GM21515 (cell line): ENCODE measurements around the gene KLF17.

ENCODE experiments used
- ATAC-seq: cut with Tn5 transposase; IDR thresholded peaks from one replicate; pipeline ENCODE4 v1.9.1; 2021; ENCODE audit not compliant: unreplicated experiment

The KLF17 gene, protein sequence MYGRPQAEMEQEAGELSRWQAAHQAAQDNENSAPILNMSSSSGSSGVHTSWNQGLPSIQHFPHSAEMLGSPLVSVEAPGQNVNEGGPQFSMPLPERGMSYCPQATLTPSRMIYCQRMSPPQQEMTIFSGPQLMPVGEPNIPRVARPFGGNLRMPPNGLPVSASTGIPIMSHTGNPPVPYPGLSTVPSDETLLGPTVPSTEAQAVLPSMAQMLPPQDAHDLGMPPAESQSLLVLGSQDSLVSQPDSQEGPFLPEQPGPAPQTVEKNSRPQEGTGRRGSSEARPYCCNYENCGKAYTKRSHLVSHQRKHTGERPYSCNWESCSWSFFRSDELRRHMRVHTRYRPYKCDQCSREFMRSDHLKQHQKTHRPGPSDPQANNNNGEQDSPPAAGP

DNA sequence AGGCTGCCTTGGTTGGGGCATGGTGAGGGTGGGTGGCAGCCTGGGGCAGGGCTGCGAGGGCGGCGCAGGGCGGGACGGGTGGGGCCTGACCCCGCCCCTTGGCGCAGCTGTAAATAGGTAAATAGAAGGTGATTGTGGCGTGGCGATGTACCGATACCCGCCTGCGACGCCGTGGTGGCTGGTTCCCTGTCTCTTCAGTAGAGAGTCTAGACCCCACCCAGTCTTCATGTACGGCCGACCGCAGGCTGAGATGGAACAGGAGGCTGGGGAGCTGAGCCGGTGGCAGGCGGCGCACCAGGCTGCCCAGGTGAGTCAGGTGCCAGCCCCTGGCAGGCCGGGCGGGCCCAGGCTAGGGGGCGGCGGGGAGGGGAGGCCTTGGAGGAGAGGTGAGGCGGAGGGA, at the start of gene KLF17:
KLF17 (plus strand) TSS at position 140 of the 400 bp plus-strand sequence; CDS start at position 227, 87 bp downstream.
- ATAC-seq, result no peak

DNA sequence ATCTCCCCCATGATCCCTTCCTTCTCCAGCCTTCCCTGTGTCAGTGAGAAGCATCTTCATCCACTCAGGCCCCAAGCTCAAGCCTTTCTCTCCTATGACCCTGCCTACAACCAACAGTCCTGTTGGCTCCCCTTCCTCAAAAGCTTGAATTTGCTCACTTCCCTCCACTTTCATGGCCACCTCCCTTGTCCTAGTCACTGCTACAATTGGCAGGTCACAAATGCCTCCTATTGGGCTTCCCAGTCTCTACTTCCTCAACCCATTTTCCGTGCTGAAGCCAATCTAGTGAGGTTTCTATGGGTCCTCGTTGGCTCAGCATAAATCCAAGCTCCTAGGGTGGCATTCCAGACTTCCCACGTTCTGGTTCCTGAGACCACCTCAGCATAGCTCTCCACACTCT, 47.2 kb upstream of the KLF17 start:
- no peak for ATAC-seq

DNA sequence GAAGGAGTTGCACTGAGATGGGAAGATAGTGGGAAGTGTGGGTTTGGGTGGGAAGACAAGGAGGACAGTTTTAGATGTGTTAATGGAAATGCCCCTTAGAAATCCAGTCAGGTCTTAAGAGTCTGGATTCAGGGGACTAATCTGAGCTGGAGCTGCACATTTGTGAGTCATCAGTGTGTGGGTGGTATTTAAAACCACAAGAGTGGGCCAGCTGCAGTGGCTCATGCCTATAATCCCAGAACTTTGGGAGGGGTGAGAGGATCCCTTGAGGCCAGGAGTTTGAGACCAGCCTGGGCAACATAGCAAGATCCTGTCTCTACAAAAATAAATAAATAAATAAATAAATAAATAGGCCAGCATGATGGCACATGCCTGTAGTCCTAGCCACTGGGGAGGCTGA, 46.4 kb upstream of the KLF17 start:
- no peak for ATAC-seq

DNA sequence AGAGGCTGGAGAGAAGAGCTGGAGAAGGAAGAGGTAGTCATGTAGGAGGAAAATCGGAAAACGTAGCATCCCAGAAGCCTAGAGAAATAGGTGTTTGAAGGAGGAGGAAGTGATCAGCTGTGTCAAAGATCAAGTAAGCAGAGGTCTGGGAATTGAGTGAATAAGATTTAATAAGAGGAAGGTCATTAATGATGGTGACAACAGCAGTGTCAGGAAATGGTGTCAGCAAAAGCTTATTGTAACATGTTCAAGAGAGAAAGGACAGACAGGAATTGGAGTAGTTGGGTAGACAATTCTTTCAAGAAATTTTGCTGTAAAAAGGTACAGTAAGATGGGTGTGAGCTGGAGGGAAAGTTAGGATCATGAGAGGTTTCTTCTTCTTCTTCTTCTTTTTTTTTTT, 45.8 kb upstream of the KLF17 start:
- ATAC-seq, result no peak

DNA sequence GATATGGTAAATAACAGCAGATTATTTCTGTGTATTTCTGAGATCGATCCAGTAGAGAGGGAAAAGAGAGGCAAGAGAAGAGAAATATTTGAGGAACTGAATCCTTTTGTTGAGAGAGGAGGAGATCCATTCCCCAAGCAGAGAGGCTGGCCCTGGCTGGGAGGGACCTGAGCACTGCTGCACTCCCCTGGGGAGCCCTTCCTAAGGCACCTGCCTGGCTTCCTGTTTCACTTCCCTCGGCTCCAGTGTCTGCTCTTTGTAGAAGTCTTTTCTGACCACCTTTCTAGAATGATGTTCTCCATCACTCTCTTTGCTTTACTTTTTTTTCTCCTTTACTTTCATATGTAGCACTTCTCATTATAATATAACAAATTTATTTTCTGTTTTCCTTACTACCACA, 45.1 kb upstream of the KLF17 start:
- no peak for ATAC-seq

DNA sequence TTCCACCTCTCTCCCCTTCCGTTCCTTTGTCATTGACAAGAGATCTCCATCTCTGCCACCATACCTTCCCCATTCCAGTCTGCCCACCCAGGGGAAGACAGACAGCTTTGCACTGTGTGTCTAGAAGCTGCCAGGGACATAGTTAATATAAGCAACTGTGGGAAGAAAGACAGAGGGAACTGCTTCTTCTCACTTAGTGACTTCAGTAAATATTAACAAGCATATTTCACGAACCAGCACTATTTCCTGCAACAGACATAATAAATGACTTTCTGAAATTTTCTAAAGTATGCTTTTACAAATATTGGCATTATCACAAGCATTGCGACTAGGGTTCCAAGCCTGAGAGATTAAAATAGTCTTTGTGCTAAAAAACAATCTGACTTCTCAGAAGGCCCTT, 44.2 kb upstream of the KLF17 start:
- no peak for ATAC-seq

DNA sequence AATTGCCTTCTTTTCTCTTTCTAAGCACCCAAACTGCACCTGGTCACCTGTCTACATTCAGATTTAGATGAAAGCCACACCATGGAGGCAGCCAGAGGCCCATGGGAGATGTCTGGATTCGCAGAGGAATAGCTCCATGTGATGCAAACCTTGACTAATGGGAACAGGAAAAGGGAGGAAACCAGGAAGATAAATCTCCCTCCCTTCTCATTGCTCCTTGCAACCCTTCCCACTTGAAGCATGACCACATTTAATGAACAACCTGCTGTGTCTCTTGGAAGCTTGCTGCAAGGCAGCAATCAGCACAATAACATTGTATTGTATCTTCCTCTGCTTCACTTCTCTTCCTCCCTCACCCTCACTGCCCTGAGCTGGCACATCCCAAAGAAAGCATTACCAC, 42.6 kb upstream of the KLF17 start:
- no peak for ATAC-seq

DNA sequence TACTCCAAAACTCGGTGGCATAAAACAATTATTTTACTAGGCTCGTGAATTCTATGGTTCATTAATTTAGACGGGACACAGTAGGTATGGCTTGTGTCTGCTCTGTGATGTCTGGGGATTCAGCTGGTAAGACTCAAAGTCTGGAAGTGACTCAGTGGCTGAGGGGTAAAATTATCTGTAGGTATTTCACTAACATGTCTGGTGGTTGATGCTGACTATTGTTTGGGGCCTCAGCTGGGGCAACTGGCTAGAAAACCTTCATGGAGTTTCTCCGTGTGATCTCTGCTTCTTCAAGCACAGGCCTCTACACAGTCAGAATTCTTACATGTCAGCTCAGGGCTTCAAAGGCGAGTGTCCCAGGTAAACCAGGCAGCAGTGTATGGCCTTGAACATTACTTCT, 41.2 kb upstream of the KLF17 start:
- ATAC-seq, result no peak

DNA sequence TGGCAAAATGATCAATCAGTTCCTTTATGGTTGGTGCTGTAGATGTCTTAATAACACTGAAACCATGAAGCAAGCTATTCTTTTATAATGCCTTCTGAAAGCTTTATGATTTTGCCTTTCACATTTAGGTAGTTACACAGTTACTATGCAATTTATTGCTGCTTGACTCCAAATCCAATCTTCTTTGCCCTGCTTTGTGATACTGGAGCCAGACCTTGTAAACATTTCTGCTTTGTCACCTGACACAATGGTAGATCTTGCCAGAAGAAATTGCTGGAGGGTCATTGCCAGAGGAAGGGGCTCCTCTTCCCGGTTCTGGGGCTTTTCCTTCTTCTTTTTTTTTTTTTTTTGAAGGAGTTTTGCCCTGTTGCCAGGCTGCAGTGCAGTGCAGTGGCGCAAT, 40.5 kb upstream of the KLF17 start:
- no peak for ATAC-seq

DNA sequence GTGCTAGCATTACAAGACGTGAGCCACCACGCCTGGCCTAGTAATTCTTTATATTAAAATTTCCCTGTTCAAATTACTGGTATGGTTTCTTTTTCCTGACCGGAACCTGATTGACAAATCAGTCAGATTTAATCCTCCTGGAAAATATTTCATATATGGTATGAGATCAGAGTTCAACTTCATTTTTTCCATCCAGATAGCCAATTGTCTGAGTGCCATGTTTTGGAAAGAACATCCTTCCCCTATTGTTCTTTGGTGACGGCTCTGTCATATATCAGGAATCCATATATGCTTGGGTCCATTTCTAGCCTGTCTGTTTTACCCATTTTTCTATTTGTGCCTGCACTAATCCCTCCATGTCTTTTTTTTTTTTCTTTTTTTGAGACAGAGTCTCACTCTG, 39.1 kb upstream of the KLF17 start:
- ATAC-seq, result no peak

DNA sequence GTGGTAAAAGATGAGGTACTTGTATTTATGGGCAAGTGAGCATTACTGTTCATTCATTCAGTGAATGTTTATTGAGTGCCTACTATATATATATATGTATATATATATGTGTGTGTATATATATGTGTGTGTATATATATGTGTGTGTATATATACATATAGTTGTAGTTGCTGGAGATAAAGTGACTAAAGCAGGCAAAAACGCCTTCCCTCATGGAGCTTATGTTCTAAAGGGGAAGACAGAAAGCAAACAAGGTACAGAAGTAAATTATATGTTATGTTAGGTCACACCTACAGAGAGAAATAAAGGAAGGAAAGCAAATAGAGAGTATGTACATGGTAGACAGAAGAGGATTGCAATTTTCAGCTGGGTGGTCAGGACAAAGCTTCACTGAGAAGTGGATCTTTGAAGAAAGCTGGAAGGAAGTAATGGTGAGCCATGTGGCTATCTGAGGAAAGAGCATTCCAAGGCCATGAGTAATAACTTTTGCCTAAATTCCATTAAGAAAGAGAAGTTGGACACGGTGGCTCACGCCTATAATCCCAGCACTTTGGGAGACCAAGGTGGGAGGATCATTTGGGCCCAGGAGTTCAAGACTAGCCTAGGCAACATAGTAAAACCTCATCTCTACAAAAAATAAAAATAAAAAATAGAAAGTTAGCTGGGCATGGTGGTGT, 33.5 kb upstream of the KLF17 start:
- ATAC-seq, result no peak

DNA sequence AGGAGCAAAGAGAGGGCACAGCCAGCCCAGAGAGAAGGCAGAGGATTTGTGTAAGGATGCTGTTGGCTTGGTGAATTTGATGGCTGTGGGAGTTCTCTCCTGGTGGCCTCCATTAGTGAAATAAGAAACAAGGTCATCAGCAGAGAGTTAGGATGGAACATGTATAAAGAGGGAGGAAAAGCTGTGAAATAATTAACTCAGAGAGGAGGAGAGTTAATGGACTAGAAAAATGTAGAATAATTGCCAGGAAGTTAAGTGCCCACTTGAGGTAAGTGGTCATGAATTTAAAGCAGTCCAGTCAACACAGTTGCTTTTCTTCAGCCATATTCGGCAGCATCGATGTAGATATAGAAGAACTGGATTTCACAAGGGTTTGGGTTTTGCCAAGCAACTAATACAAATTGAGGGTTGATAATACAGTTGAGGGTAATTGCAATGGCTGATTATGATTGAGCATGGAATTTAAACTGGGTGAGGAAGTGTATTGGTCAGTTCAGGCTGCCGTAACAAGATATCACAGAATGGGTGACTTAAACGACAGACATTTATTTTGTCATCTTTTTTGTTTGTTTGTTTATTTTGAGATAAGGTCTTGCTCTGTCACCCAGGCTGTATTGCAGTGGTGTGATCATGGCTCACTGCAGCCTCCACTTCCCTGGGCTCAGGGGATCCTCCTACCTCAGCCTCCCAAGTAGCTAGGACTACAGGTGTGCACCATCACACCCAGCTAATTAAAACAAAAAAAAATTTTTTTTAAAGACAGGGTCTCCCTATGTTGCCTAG, 31.7 kb upstream of the KLF17 start:
- no peak for ATAC-seq

DNA sequence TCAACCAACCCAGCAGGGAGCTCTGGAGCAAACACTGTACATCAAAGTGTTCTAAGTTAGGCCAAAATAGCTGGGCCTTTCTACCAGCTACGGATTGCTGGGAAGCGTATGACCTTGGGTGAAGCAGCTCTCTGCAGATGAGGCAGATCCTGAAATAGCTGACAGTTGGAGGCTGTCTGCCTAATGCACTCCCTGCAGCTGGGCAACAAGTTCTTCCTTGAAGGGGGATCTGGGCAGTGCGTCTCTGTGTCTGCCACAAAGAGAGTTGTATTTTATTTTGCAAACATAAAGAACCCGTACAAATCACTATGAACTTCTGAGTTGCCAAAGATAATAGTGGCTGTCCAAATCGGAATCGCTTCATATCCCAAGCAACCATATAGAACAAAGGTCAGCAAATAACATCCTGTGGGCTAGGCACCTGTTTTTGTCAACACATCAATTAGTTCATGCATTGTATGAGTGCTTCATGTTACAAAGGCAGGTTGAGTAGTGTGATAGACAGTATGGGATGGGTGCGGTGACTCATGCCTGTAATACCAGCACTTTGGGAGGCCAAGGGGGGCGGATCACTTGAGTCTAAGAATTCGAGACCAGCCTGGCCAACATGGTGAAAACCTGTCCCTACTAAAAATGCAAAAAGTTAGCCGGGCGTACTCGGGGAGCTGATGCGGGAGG, 29.1 kb upstream of the KLF17 start:
- ATAC-seq, result no peak

DNA sequence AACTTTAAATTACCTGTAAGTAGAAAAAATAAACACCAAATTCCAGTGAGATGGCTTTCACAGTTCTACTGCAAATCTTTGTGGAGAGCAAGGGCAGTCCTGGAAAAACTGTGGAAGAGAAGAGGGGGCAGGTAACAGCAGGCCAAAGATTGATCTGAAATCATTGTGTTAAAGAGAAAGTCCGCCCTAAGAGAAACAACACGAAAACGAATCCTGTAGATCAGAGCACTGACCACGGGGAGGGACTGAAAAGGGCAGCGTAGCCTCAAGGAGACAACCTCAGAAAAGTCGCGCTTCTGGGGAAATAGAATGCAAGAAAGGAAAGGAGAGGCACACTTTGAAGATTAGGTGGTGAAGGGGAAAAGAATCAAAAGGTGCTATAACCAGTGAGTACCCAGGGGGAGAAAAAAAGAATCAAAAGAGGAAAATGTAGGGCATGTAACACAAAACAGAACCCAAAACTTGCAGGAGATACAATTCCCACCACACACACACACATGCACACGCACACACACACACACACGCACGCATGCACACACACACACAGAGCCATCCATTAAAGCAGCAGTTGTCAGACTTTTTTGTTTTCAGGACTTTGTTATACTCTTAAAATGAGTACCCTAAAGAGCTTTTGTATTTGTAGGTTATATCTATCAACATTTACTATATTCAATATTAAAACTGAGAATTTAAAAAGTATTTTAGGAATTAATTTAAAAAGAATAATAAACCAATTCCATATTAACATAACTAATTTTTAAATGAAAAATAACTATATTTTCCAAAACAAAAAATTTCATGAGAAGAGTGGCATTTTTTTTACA, 28.0 kb upstream of the KLF17 start:
- ATAC-seq, result no peak

DNA sequence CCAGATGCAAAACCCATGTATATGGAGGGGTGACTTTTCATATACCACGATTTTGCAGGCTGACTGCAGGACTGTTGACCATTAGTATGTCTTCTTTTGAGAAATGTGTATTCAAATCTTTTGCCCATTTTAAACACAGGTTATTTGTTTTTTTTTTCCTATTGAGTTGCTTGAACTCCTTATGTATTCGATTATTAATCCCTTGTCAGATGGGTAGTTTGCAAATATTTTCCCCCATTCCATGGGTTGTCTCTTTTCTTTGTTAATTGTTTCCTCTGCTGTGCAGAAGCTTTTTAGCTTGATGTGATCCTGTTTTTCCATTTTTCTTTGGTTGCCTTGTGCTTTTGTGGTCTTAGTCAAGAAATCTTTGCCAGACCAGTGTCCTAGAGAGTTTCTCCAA, 24.6 kb upstream of the KLF17 start:
- ATAC-seq, result no peak

DNA sequence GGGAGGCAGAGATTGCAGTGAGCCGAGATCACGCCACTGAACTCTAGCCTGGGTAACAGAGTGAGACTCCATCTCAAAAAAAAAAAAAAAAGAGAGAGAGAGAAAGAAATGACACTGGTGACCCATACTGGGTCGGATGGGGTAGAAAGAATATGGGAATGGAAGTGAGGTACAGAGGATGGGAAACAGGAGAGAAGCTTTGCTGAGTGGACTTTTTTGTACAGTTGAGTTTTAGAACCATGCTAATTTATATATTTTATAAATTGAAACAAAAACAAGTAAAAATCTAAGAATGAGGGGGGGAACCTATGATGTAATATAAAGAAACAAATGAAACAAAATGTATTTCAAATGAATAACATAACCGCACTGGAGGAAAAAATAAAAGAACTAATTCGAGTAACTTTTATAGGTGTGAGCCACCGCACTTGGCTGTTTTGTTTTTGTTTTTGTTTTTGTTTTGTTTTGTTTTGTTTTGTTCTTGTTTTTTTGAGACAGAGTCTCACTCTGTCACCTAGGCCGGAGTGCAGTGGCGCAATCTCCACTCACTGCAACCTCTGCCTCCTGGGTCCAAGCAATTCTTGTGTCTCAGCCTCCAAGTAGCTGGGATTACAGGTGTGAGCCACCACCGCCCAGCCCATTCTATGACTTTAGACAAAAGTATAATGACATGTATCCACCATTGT, 18.3 kb upstream of the KLF17 start:
- no peak for ATAC-seq

DNA sequence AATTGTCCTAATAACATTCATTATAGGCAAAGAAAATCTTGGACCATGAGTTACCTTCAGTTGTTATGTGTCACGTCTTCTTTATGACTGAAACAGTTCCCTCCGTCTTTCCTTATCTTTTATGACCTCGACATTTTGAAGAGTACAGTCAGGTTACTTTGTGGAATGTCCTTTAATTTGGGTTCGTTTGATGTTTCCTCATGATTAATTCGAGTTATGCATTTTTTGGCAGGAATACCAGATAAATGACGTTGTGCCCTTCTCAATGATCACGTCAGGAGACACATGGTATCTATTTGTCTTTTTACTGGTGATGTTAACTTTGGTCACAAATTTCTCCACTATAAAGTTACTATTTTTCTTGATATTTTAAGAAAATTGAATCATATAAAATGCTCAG, 17.3 kb upstream of the KLF17 start:
- ATAC-seq, result no peak

DNA sequence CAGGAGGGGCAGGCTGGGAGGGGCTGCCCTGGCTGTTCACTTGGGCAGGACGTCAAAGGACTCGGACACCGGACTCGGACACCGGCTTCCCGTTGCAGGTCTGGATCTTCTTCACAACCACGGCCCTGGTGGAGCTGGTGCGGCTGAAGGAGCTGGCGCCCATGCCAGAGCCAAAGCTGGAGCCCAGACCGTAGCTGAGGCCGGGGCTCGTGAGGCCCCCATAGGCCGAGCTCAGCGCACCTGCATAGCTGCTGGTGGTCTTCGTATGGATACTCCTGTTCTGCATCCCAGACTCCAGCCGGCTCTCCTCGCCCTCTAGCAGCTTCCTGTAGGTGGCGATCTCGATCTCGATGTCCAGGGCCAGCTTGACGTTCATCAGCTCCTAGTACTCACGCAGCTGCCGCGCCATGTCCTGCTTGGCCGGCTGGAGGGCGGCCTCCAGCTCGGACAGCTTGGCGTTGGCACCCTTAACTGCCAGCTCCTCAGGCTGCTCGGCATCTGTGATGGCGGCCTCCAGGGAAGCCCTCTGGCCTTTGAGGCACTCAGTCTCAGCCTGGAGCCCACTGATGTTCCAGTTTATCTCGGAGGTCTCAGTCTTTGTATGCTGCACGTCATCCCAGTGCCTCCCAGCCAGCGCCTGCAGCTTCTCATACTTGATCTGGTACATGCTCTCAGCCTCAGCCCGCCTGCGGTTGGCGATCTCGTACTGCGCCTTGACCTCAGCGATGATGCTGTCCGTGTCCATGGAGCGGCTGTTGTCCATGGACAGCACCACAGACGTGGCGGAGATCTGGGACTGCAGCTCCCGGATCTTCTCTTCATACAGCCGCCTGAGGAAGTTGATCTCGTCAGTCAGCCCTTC, 15.1 kb upstream of the KLF17 start:
- no peak for ATAC-seq

DNA sequence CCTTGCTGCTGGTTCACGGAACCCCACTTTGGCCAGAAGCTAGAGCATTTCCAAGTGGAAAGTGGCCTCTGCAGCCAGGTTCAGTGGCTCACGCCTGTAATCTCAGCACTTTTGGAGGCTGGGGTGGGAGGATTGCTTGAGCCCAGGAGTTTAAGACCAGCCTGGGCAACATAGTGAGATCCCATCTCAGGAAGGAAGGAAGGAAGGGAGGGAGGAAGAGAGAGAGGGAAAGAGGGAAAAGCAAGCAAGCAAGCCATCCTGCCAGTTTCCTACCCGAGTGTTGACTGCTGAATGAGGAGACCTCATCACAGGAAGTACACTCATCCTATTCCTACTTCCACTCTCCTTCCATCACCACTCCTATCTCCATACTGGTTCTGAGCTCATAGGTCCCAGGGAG, 12.8 kb upstream of the KLF17 start:
- ATAC-seq, result no peak
